Osteoblast (primary cell): ENCODE results near the gene ZNF311. TPM values are rescaled to one million over a fixed set of nuclear protein-coding genes. Genes with fewer than 3 reads are reported as not detected.
A peak's percentile ranks its signal among the peaks of the same experiment; 100 is the strongest.

ENCODE experiments used
- DNase-seq: peaks from one replicate; pipeline ENCODE4 v3.0.0; 2011; ENCODE audit warnings: low spot score, mixed read lengths; ENCODE audit not compliant: insufficient read length; ENCODE audit errors: missing footprints
- H2AFZ ChIP-seq: 2 replicates; pipeline ENCODE4 v1.6.0; 2011; ENCODE audit warnings: mild to moderate bottlenecking, low read length
- H3K27ac ChIP-seq: 2 replicates; pipeline ENCODE4 v1.5.1; 2011; ENCODE audit warnings: mild to moderate bottlenecking, low read depth, low read length, moderate library complexity
- H3K27me3 ChIP-seq: 2 replicates; pipeline ENCODE4 v1.6.0; 2012; ENCODE audit warnings: mild to moderate bottlenecking, control low read depth, inconsistent platforms, low read length, moderate library complexity; ENCODE audit not compliant: insufficient read depth
- H3K36me3 ChIP-seq: 2 replicates; pipeline ENCODE4 v1.5.1; 2011; ENCODE audit warnings: mild to moderate bottlenecking, low read length, control low read depth, moderate library complexity; ENCODE audit not compliant: insufficient read depth
- H3K4me1 ChIP-seq: 2 replicates; pipeline ENCODE4 v1.5.1; 2011; ENCODE audit warnings: mild to moderate bottlenecking, low read length, control low read depth, moderate library complexity; ENCODE audit not compliant: insufficient read depth
- H3K4me2 ChIP-seq: 2 replicates; pipeline ENCODE4 v1.6.0; 2011; ENCODE audit warnings: mild to moderate bottlenecking, low read length; ENCODE audit not compliant: insufficient read depth
- H3K4me3 ChIP-seq: fragments of 200-600 bp; sonication (generic); 3 replicates; pipeline ENCODE4 v1.5.1; 2012; ENCODE audit warnings: mild to moderate bottlenecking, low read length, inconsistent platforms; ENCODE audit not compliant: insufficient read depth
- H3K79me2 ChIP-seq: 2 replicates; pipeline ENCODE4 v1.6.0; 2012; ENCODE audit warnings: mild to moderate bottlenecking, low read length, control low read depth, inconsistent platforms; ENCODE audit not compliant: insufficient read depth
- H3K9me3 ChIP-seq: 2 replicates; pipeline ENCODE4 v1.5.1; 2011; ENCODE audit warnings: low read depth, low read length, control low read depth
- H4K20me1 ChIP-seq: 2 replicates; pipeline ENCODE4 v1.6.0; 2012; ENCODE audit warnings: mild to moderate bottlenecking, low read length, control low read depth; ENCODE audit not compliant: insufficient read depth
- CTCF ChIP-seq: IDR thresholded peaks from 2 replicates; pipeline ENCODE4 v1.5.1; 2011; ENCODE audit warnings: mild to moderate bottlenecking, low read depth, low read length, moderate library complexity; ENCODE audit errors: extremely low read depth
- total RNA-seq: library from RNA; depleted of rRNA; stranded (reverse); fragments of >200 nt; gene quantifications from 2 replicates; pipeline ENCODE4 v1.2.3, GENCODE V29; 2012

The ZNF311 gene
- total RNA-seq, 1 donor = 1.1 TPM

- H3K4me2 ChIP-seq = peak overlapping the region; percentile 65
- H3K4me1 ChIP-seq = peaks cover 6% of the 10 kb centered on the region
- peak overlapping the region; percentile 76 for H2AFZ ChIP-seq
- no peaks in the 10 kb centered on the region for H3K9me3 ChIP-seq
- peak overlapping the region; percentile 57 for H3K4me3 ChIP-seq
- no peaks in the 10 kb centered on the region for H4K20me1 ChIP-seq
- no peaks in the 10 kb centered on the region for H3K27me3 ChIP-seq
- H3K79me2 ChIP-seq = no peaks in the 10 kb centered on the region
- no peak overlapping the region for H3K27ac ChIP-seq
- H3K36me3 ChIP-seq = no peaks in the 10 kb centered on the region
- peak; percentile 39 for DNase-seq
- peak; percentile 35 for TF ChIP-seq CTCF
These were observed 16.4 kb downstream of the ZNF311 start for GRCh38 chr6:28988536-28989311.

DNA sequence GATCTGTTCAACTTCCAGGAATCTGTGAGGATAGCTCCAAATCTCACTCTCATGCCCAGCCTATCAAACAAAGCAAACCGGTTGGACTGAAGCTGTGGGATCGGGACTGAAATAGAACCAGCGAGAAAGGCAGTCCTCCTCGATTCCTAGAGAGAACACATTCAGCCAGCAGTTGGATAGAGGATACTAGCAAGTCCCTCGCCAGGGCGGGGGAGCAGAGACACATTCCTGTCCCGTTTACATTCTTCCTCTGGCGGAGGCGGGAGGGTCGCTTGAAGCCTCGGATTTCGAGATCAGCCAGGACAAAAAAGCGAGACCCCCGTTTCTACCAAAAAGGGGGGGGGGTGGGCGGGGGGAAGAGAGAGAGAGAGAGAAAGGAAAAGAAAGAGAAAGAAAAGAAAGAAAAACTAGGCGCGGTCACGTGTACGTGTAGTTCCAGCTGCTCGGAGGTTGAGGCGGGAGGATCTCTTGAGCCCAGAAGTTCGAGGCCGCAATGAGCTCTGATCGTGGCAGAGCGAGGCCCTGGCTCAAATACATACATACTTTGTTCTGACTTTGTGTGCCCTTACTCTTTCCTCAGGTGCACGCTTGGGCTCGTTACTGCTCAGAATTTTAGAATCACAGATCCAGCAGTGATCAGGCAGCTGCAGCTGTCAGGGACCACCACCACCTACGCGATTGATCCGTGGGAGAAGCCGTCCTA lies 19.5 kb downstream of the ZNF311 start:
- peak; percentile 94 for DNase-seq
- Histone ChIP-seq H3K27me3 (no peaks in the 10 kb centered on the region), H3K4me1 (peaks cover 15% of the 10 kb centered on the region), H3K79me2 (no peaks in the 10 kb centered on the region), H2AFZ (peak overlapping the region; percentile 97), H4K20me1 (peaks cover 3% of the 10 kb centered on the region), H3K9me3 (no peaks in the 10 kb centered on the region), H3K36me3 (no peaks in the 10 kb centered on the region), H3K27ac (peak overlapping the region; percentile 57), H3K4me3 (peak overlapping the region; percentile 67), H3K4me2 (peak overlapping the region; percentile 85)
- TF ChIP-seq CTCF = no peak

DNA sequence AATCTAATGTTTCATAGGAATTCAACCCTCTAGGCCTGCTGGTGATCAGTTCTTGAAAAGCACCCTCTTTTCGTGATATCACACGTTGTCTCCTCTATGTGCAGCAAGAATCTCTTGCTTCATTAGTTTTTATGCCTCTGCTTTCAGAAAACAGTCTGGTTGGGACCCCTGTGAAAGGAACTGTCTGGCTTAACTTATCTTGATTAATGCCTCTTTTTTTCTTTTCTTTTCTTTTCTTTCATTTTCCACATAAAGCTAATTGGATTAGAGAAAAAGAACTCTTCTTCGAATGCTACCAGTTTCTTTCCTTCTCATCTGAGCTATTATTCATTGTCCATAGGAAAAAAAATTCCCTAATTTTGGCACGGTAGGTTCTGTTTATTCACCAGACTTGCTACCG lies 21.3 kb downstream of the ZNF311 start:
- DNase-seq = no peak
- no peak overlapping the region for H3K27ac ChIP-seq
- peaks cover 17% of the 10 kb centered on the region for H3K4me1 ChIP-seq
- H3K4me2 ChIP-seq = peak overlapping the region; percentile 85
- peak overlapping the region; percentile 67 for H3K4me3 ChIP-seq
- H3K36me3 ChIP-seq = no peaks in the 10 kb centered on the region
- no peaks in the 10 kb centered on the region for H3K27me3 ChIP-seq
- peaks cover 3% of the 10 kb centered on the region for H4K20me1 ChIP-seq
- H3K9me3 ChIP-seq = no peaks in the 10 kb centered on the region
- no peaks in the 10 kb centered on the region for H3K79me2 ChIP-seq
- no peak overlapping the region for H2AFZ ChIP-seq
- no peak for TF ChIP-seq CTCF

GRCh38 chr6:28982476-28983266 lies 22.4 kb downstream of the ZNF311 start:
- Histone ChIP-seq H3K4me2 (peak overlapping the region; percentile 100), H3K27ac (peak overlapping the region; percentile 60), H3K27me3 (no peaks in the 10 kb centered on the region), H3K4me3 (peak overlapping the region; percentile 94), H2AFZ (peak overlapping the region; percentile 78), H4K20me1 (peaks cover 3% of the 10 kb centered on the region), H3K4me1 (peaks cover 24% of the 10 kb centered on the region), H3K79me2 (no peaks in the 10 kb centered on the region), H3K36me3 (no peaks in the 10 kb centered on the region), H3K9me3 (no peaks in the 10 kb centered on the region)
- TF ChIP-seq CTCF = peak; percentile 20
- peak; percentile 42 for DNase-seq
